GM18867 (cell line): ENCODE results near the gene GDPD4.
A peak's percentile ranks its signal among the peaks of the same experiment; 100 is the strongest.

ENCODE experiments used
- ATAC-seq: cut with Tn5 transposase; IDR thresholded peaks from one replicate; pipeline ENCODE4 v1.9.1; 2021; ENCODE audit warnings: mild to moderate bottlenecking, moderate library complexity; ENCODE audit not compliant: unreplicated experiment

GDPD4 gene

GRCh38 chr11:77193167-77193566 is 108.3 kb downstream of the GDPD4 start:
- ATAC-seq, result no peak

- ATAC-seq, result peak; percentile 60
These were observed 109.5 kb downstream of the GDPD4 start for GRCh38 chr11:77191823-77192495.

- no peak for ATAC-seq
These were observed 110.1 kb downstream of the GDPD4 start for GRCh38 chr11:77191429-77191822.

- no peak for ATAC-seq
These were observed 111.0 kb downstream of the GDPD4 start for GRCh38 chr11:77190331-77191075.

GRCh38 chr11:77189588-77190210 is 111.8 kb downstream of the GDPD4 start:
- ATAC-seq, result no peak

GRCh38 chr11:77188633-77189491 is 112.6 kb downstream of the GDPD4 start:
- ATAC-seq, result no peak

- ATAC-seq, result no peak
These were observed 113.5 kb downstream of the GDPD4 start for GRCh38 chr11:77187776-77188632.

GRCh38 chr11:77187111-77187750 is 114.3 kb downstream of the GDPD4 start:
- ATAC-seq, result no peak

- no peak for ATAC-seq
These were observed 115.2 kb downstream of the GDPD4 start for GRCh38 chr11:77186302-77186701.

- ATAC-seq, result no peak
These were observed 117.2 kb downstream of the GDPD4 start for GRCh38 chr11:77184136-77184860.

- ATAC-seq, result no peak
These were observed 118.0 kb downstream of the GDPD4 start for GRCh38 chr11:77183431-77183984.

- no peak for ATAC-seq
These were observed 118.7 kb downstream of the GDPD4 start for GRCh38 chr11:77182542-77183430.

- ATAC-seq, result no peak
These were observed 119.5 kb downstream of the GDPD4 start for GRCh38 chr11:77181799-77182541.

- ATAC-seq, result no peak
These were observed 120.3 kb downstream of the GDPD4 start for GRCh38 chr11:77181226-77181625.

- no peak for ATAC-seq
These were observed 121.1 kb downstream of the GDPD4 start for GRCh38 chr11:77180346-77180745.

- no peak for ATAC-seq
These were observed 121.8 kb downstream of the GDPD4 start for GRCh38 chr11:77179681-77180080.

GRCh38 chr11:77179048-77179447 is 122.4 kb downstream of the GDPD4 start:
- ATAC-seq, result no peak
